Osteoblast (primary cell): ENCODE measurements around the gene KLHL11. TPM values are rescaled to one million over a fixed set of nuclear protein-coding genes. Genes with fewer than 3 reads are reported as not detected.
A peak's percentile ranks its signal among the peaks of the same experiment; 100 is the strongest.
"Not testable (repeated sequence)": the region's sequence is repeated elsewhere in the genome, so short reads cannot be mapped to it uniquely, and the experiment has no call there.

Experiments
- DNase-seq: peaks from one replicate; pipeline ENCODE4 v3.0.0; 2011; ENCODE audit warnings: low spot score, mixed read lengths; ENCODE audit not compliant: insufficient read length; ENCODE audit errors: missing footprints
- H2AFZ ChIP-seq: 2 replicates; pipeline ENCODE4 v1.6.0; 2011; ENCODE audit warnings: mild to moderate bottlenecking, low read length
- H3K27ac ChIP-seq: 2 replicates; pipeline ENCODE4 v1.5.1; 2011; ENCODE audit warnings: mild to moderate bottlenecking, low read depth, low read length, moderate library complexity
- H3K27me3 ChIP-seq: 2 replicates; pipeline ENCODE4 v1.6.0; 2012; ENCODE audit warnings: mild to moderate bottlenecking, control low read depth, inconsistent platforms, low read length, moderate library complexity; ENCODE audit not compliant: insufficient read depth
- H3K36me3 ChIP-seq: 2 replicates; pipeline ENCODE4 v1.5.1; 2011; ENCODE audit warnings: mild to moderate bottlenecking, low read length, control low read depth, moderate library complexity; ENCODE audit not compliant: insufficient read depth
- H3K4me1 ChIP-seq: 2 replicates; pipeline ENCODE4 v1.5.1; 2011; ENCODE audit warnings: mild to moderate bottlenecking, low read length, control low read depth, moderate library complexity; ENCODE audit not compliant: insufficient read depth
- H3K4me2 ChIP-seq: 2 replicates; pipeline ENCODE4 v1.6.0; 2011; ENCODE audit warnings: mild to moderate bottlenecking, low read length; ENCODE audit not compliant: insufficient read depth
- H3K4me3 ChIP-seq: fragments of 200-600 bp; sonication (generic); 3 replicates; pipeline ENCODE4 v1.5.1; 2012; ENCODE audit warnings: mild to moderate bottlenecking, low read length, inconsistent platforms; ENCODE audit not compliant: insufficient read depth
- H3K79me2 ChIP-seq: 2 replicates; pipeline ENCODE4 v1.6.0; 2012; ENCODE audit warnings: mild to moderate bottlenecking, low read length, control low read depth, inconsistent platforms; ENCODE audit not compliant: insufficient read depth
- H3K9me3 ChIP-seq: 2 replicates; pipeline ENCODE4 v1.5.1; 2011; ENCODE audit warnings: low read depth, low read length, control low read depth
- H4K20me1 ChIP-seq: 2 replicates; pipeline ENCODE4 v1.6.0; 2012; ENCODE audit warnings: mild to moderate bottlenecking, low read length, control low read depth; ENCODE audit not compliant: insufficient read depth
- CTCF ChIP-seq: IDR thresholded peaks from 2 replicates; pipeline ENCODE4 v1.5.1; 2011; ENCODE audit warnings: mild to moderate bottlenecking, low read depth, low read length, moderate library complexity; ENCODE audit errors: extremely low read depth
- total RNA-seq: library from RNA; depleted of rRNA; stranded (reverse); fragments of >200 nt; gene quantifications from 2 replicates; pipeline ENCODE4 v1.2.3, GENCODE V29; 2012

KLHL11 gene
- total RNA-seq, 1 donor, result 34.7 TPM

GRCh38 chr17:41863074-41863848, 2.0 kb downstream of the KLHL11 start:
- no peak for DNase-seq
- Histone ChIP-seq H4K20me1 (peaks cover 45% of the 10 kb centered on the region), H3K27me3 (no peaks in the 10 kb centered on the region), H3K9me3 (no peaks in the 10 kb centered on the region), H3K4me2 (peak overlapping the region; percentile 100), H3K4me1 (peaks cover 12% of the 10 kb centered on the region), H2AFZ (no peak overlapping the region), H3K4me3 (peak overlapping the region; percentile 98), H3K36me3 (peaks cover 16% of the 10 kb centered on the region), H3K27ac (no peak overlapping the region), H3K79me2 (peaks cover 61% of the 10 kb centered on the region)
- no peak for TF ChIP-seq CTCF

- peaks cover 74% of the 10 kb centered on the region for H3K79me2 ChIP-seq
Observed at GRCh38 chr17:41860254-41860931, 4.8 kb downstream of the KLHL11 start.

GRCh38 chr17:41851382-41851781, 13.8 kb downstream of the KLHL11 start:
- DNase-seq, H3K4me1 ChIP-seq, H3K4me3 ChIP-seq, H3K4me2 ChIP-seq, H3K27ac ChIP-seq, H3K27me3 ChIP-seq, H2AFZ ChIP-seq, H3K9me3 ChIP-seq: not testable (repeated sequence)
- peaks cover 16% of the 10 kb centered on the region for H3K36me3 ChIP-seq
- peaks cover 26% of the 10 kb centered on the region for H4K20me1 ChIP-seq
- peaks cover 46% of the 10 kb centered on the region for H3K79me2 ChIP-seq

More at GRCh38 chr17:41860254-41860931, 4.8 kb downstream of the KLHL11 start:
- Histone ChIP-seq H3K4me1 (peaks cover 9% of the 10 kb centered on the region), H2AFZ (no peak overlapping the region), H3K4me3 (no peak overlapping the region), H4K20me1 (peaks cover 41% of the 10 kb centered on the region), H3K4me2 (no peak overlapping the region), H3K27me3 (no peaks in the 10 kb centered on the region), H3K36me3 (no peaks in the 10 kb centered on the region), H3K27ac (no peak overlapping the region), H3K9me3 (no peaks in the 10 kb centered on the region)
- DNase-seq, result no peak
- TF ChIP-seq CTCF, result no peak

GRCh38 chr17:41849251-41849990, 15.8 kb downstream of the KLHL11 start:
- no peak for TF ChIP-seq CTCF
- no peak for DNase-seq

More at GRCh38 chr17:41849251-41849990, 15.8 kb downstream of the KLHL11 start:
- H3K4me1 ChIP-seq, result peaks cover 9% of the 10 kb centered on the region
- peaks cover 39% of the 10 kb centered on the region for H3K79me2 ChIP-seq
- H3K9me3 ChIP-seq, result no peaks in the 10 kb centered on the region
- H3K36me3 ChIP-seq, result peaks cover 11% of the 10 kb centered on the region
- H3K27me3 ChIP-seq, result no peaks in the 10 kb centered on the region
- no peak overlapping the region for H2AFZ ChIP-seq
- no peak overlapping the region for H3K4me3 ChIP-seq
- H3K27ac ChIP-seq, result no peak overlapping the region
- no peak overlapping the region for H3K4me2 ChIP-seq
- peaks cover 26% of the 10 kb centered on the region for H4K20me1 ChIP-seq
